HG02870 (cell line): Measurements from ENCODE around the gene CMIP.
"Not testable (repeated sequence)": the region's sequence is repeated elsewhere in the genome, so short reads cannot be mapped to it uniquely, and the experiment has no call there.

Source experiments
- ATAC-seq: cut with Tn5 transposase; IDR thresholded peaks from one replicate; pipeline ENCODE4 v1.9.1; 2021; ENCODE audit warnings: mild to moderate bottlenecking, moderate library complexity; ENCODE audit not compliant: unreplicated experiment

Gene CMIP

GRCh38 chr16:81673432-81673831 lies 228.8 kb downstream of the CMIP start:
- no peak for ATAC-seq

- no peak for ATAC-seq
These were observed 231.1 kb downstream of the CMIP start for GRCh38 chr16:81675662-81676061.

GRCh38 chr16:81676066-81676882 lies 231.7 kb downstream of the CMIP start:
- ATAC-seq: no peak

- ATAC-seq: no peak
These were observed 232.5 kb downstream of the CMIP start for GRCh38 chr16:81676883-81677737.

- no peak for ATAC-seq
These were observed 233.9 kb downstream of the CMIP start for GRCh38 chr16:81678326-81679095.

GRCh38 chr16:81679721-81680430 lies 235.3 kb downstream of the CMIP start:
- no peak for ATAC-seq

- ATAC-seq: no peak
These were observed 236.1 kb downstream of the CMIP start for GRCh38 chr16:81680444-81681275.

- ATAC-seq: no peak
These were observed 236.7 kb downstream of the CMIP start for GRCh38 chr16:81681311-81681710.

GRCh38 chr16:81684242-81684837 lies 239.7 kb downstream of the CMIP start:
- no peak for ATAC-seq

GRCh38 chr16:81684901-81685300 lies 240.3 kb downstream of the CMIP start:
- ATAC-seq: no peak

GRCh38 chr16:81686391-81687130 lies 242.0 kb downstream of the CMIP start:
- no peak for ATAC-seq

GRCh38 chr16:81687131-81687456 lies 242.5 kb downstream of the CMIP start:
- no peak for ATAC-seq

GRCh38 chr16:81688182-81688581 lies 243.6 kb downstream of the CMIP start:
- no peak for ATAC-seq

GRCh38 chr16:81688839-81689238 lies 244.2 kb downstream of the CMIP start:
- ATAC-seq: not testable (repeated sequence)

- ATAC-seq: no peak
These were observed 247.4 kb downstream of the CMIP start for GRCh38 chr16:81692021-81692420.

- ATAC-seq: no peak
These were observed 248.0 kb downstream of the CMIP start for GRCh38 chr16:81692571-81692970.

- no peak for ATAC-seq
These were observed 248.6 kb downstream of the CMIP start for GRCh38 chr16:81693041-81693743.

GRCh38 chr16:81693744-81694303 lies 249.2 kb downstream of the CMIP start:
- ATAC-seq: no peak
